Hematopoietic multipotent progenitor cell treated with erythropoietin and hydrocortisone succinate and interleukin-3 and kit ligand, for 17 days (in vitro differentiated cells): ENCODE measurements around the gene NPM1.
"Not testable (repeated sequence)": the region's sequence is repeated elsewhere in the genome, so short reads cannot be mapped to it uniquely, and the experiment has no call there.

Source experiments
- DNase-seq: peaks from one replicate; pipeline ENCODE4 v3.0.0-alpha.2; 2015; ENCODE audit warnings: low spot score

The NPM1 gene

DNA sequence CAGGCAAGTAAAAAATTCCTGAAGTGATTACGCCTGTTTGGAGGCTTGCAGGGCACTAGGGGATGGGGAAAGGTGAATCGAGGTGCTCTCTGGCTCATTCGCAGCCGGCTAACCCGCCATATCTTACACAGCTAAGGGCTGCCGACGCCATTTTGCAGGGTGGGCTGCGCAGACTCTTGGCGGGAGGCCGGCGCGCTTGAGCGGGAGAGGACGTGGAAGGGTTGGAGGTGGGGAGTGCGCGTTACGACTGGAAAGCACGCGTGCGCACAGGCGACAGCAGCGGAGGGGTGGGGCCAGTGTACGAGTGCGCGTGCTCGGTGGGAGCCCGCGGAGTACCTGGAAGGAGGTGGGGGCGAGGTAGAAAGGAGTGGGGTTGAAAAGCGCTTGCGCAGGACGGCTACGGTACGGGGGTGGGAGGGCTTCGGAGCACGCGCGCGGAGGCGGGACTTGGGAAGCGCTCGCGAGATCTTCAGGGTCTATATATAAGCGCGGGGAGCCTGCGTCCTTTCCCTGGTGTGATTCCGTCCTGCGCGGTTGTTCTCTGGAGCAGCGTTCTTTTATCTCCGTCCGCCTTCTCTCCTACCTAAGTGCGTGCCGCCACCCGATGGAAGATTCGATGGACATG, at the start of gene NPM1:
Gene NPM1 (plus strand): TSS at position 505 of the 625 bp plus-strand sequence. CDS start 100 bp downstream, at position 605.
- DNase-seq: peak; percentile 94

DNA sequence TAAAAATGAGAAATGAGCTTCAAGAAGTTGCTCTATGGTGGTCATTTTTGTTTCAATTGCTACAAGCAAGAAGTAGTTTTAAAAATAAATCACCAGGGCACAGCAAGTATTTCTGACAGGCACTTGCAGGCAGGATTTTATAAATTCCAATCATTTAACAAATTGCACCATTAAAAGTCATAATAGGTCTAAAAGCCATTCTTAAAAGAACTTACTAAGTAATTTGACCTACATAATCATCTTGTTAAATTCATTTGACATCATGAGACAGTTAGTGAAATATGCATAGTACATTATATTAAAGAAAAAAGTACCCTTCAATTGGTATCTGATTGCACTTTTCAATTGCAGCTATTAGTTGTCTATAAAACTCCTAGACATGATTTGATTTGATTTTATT, 47.6 kb upstream of the NPM1 start:
- DNase-seq: no peak

DNA sequence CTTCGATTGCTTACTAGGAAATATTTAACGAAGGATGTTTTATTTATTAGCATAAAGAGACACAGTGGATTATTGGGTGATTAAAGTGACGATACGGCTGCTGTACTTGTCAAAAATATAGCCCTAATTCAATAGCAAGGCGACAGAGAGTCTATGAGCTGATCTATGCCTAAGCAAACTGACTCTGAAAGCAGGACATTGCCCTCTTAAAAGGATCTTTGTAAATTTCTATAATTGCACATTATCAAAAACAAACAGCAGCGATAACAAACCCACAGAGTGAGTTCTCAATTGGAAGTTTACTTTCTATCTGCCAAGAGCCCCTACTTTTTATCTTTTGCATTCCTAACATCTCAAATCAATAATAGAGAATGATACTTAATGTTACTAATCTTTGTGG, 47.2 kb upstream of the NPM1 start:
- no peak for DNase-seq

DNA sequence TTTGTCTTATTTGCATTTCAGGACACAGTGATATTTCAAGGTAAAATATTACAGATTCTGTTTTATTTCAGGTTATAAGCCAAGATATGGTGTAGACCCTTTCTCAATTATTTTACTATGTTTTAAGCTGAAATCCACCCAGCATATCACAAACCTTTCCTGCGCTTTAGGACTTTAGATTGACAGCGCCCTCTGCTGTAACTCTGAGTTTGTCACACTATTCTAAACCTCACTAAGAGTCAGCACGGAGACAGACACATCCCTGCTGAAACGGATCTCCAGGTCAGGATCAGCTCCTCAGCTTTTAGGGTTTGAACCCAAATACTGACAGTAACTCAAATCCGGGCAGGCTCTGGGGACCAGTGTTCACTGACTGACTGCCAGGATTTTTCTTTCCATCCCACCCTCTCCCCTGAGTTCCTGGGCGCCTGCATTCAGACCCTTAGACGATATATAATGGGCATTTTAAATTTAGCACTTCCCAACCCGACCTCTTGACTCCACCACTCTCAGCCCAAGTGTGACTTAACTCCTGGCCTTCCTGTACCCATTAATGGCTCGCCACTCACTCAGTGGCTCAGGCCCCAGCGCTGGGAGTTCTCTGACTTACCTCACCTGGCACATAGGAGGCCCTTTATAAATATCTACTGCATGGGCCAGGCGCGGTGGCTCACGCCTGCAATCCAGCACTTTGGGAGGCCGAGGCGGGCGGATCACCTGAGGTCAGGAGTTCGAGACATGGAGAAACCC, 45.1 kb upstream of the NPM1 start:
- DNase-seq: peak; percentile 17

DNA sequence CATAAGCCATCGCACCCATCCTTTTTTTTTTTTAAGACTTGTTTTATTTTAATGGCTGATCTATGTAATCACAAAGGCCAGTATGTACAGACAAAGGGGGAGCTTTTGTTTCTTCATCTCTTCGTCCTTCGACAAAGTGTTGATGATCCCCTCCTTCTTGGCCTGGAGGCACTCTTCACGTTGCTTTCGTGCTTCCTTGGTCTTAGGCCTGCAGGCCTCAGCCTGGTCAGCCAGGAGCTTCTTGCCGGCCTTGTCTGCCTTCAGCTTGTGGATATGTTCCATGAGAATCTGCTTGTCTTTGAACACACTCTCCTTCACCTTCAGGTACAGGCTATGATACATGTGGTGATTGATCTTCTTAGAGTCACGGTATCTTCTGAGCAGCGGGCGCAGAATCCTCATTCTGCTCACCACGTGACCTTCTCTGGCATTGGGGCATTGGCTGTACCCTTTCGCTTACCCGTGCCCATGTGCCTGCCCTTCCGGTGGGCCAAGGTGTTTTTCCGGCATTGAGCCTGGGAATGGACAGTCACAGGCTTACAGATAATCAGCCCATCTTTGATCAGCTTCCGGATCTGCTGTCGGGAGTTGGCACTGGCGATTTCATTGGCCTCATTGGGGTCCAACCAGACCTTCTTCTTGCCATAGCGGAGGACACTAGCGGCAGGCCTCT, 42.6 kb upstream of the NPM1 start:
- DNase-seq: no peak

DNA sequence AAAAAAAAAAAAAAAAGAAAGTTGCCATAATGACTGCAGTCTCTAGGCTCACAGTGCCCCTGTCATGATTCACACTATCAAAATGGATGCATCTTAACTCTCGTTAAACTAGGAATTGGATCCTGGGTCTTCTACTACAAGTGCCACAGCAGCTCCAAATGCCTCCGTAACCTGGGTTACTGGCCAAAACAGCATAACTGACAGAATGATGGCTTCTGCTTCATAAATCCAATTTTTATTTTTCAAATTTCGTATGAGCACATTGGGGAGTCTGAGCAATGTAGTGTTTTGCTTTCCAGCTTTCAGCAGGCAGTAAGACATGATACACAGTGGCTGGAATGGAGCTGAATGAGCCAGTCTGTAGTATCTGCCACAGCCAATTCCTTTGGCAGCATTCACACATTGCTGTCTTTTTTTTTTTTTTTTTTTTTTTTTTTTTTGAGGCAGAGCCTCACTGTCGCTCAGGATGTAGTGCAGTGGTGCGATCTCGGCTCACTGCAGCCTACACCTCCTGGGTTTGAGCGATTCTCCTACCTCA, 36.0 kb upstream of the NPM1 start:
- DNase-seq: no peak

GRCh38 chr5:171355302-171355724, 32.3 kb upstream of the NPM1 start:
- no peak for DNase-seq

- DNase-seq: no peak
These were observed 29.8 kb upstream of the NPM1 start for GRCh38 chr5:171357843-171358242.

DNA sequence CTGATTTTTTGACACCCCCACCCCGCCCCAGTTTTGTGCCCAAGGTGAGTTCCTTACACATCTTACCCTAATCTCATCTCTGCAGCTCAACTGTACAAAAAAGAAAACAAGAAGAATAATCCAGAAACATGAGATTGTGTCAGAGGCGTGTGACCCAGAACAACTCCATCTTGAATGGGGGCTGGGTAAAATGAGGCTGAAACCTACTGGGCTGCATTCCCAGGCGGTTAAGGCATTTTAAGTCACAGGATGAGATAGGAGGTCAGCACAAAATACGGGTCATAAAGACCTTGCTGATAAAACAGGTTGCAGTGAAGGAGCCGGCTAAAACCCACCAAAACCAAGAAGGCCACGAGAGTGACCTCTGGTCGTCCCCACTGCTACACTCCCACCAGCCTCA, 26.5 kb upstream of the NPM1 start:
- not testable (repeated sequence) for DNase-seq

- not testable (repeated sequence) for DNase-seq
These were observed 24.4 kb upstream of the NPM1 start for GRCh38 chr5:171363249-171363648.

DNA sequence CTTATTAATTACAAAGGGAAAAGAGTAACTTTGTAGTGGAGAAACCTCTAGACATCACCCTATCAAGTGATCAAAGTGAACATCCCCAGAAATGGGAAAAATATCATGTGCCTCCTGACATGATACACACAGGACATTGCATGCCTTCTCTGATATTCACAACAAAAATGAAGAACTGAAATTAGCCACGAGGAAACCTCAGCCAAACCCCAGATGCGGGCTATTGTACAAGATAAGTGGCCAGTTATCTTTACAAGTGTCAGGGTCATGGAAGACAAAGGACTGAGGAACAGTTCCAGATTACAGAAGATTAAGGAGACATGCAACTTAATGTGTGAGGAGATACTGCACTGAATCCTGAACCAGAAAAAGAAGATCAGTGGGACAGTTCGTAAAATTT, 23.8 kb upstream of the NPM1 start:
- DNase-seq: no peak

DNA sequence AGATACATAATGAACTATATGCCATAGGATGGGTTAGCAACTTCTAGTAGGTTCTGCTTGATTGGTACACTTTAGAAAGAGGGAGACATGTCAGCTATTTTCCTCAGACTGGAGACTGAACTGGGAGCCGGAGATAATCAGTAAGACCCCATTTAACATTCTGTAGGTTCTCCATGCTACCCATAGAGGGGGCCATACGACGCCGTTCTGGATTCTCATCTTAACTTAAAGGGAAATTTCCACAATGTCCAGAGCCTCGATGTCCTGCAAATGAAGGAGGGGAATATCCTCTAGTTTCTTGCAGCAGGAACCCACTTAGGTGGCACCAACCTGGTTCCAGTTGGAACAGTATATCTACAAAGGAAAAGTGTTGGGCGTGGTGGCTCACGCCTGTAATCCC, 22.3 kb upstream of the NPM1 start:
- DNase-seq: no peak

DNA sequence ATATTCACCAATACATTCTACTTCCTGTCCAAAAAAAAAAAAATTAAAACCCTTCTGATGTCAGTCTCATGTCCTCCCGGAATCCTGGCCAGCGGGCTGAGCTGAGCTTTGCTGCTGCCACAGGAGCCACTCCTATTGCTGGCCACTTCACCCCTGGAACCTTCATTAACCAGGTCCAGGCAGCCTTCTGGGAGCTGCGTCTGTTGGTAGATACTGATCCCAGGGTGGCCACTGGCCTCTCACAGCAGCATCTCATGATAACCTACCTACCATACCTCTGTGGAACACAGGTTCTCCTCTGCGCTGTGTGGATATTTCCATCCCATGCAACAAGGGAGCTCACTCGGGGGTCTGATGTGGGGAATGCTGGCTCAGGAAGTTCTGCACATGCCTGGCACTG, 21.0 kb upstream of the NPM1 start:
- no peak for DNase-seq

GRCh38 chr5:171367424-171368370, 20.0 kb upstream of the NPM1 start:
- no peak for DNase-seq

DNA sequence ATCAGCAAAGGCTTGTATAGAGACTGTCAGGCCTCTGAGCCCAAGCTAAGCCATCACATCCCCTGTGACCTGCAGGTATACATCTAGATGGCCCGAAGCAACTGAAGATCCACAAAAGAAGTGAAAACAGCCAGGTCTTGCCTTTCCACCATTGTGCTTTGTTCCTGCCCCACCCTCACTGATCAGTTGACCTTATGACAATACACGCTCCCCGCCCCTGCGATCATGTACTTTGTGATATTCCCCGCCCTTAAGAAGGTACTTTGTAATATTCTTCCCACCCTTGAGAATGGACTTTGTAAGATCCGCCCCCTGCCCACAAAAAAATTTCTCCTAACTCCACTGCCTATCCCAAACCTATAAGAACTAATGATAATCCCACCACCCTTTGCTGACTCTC, 18.6 kb upstream of the NPM1 start:
- DNase-seq: no peak

- no peak for DNase-seq
These were observed 17.8 kb upstream of the NPM1 start for GRCh38 chr5:171369898-171370297.

GRCh38 chr5:171370881-171371280, 16.8 kb upstream of the NPM1 start:
- DNase-seq: not testable (repeated sequence)

DNA sequence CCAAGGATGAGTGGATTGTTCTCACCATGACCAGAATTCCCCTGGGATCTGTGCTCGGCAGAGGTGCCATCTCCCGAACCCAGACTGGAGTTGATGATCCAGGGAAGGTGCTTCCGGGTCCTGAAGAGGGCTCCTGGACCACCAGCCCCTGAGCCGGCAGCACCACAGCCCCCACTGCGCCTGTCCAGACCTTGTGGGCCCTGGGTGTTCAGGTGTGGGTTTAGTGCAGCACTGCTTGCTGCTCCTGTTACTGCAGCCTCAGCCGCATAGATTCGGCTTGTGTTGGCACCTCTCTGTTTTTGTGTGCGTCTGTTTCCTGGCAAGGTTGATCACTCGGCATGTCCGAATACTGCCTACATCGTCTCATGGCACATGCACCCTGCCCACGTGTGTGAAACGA, 16.3 kb upstream of the NPM1 start:
- no peak for DNase-seq

GRCh38 chr5:171379961-171380360, 7.7 kb upstream of the NPM1 start:
- DNase-seq: no peak

- DNase-seq: not testable (repeated sequence)
These were observed 3.2 kb upstream of the NPM1 start for GRCh38 chr5:171384416-171384815.

- DNase-seq: not testable (repeated sequence)
These were observed 2.6 kb upstream of the NPM1 start for GRCh38 chr5:171384999-171385398.
